GM12878 (cell line): Measurements from ENCODE around the gene BEST2. TPM values are rescaled to one million over a fixed set of nuclear protein-coding genes. Genes with fewer than 3 reads are reported as not detected.

ENCODE experiments used
- ATAC-seq: fragments of 200-7000 bp; cut with Tn5 transposase; 3 replicates; pipeline ENCODE4 v1.9.1; 2020; ENCODE audit warnings: mild to moderate bottlenecking, moderate library complexity
- BruUV-seq: library from RNA; stranded (reverse); fragments of 400-500 nt; replicated peaks from 2 replicates; lab custom pipeline; 2021; lab: Mats Ljungman, UMichigan
- CTCF ChIA-PET: fragments of 300-600 bp; sonication (Branson Sonifier 250); formaldehyde crosslinking; extraction: SDS; loops from one replicate; lab custom pipeline; 2021; ENCODE audit warnings: inconsistent platforms; lab: Yijun Ruan, JAX
- POLR2A ChIA-PET: fragments of 350-600 bp; formaldehyde crosslinking; extraction: SDS; loops from one replicate; lab custom pipeline; 2021; ENCODE audit warnings: inconsistent platforms; lab: Charles Lee
- RAD21 ChIA-PET: fragments of 300-600 bp; sonication (Branson Sonifier 250); formaldehyde crosslinking; loops from one replicate; lab custom pipeline; 2023; ENCODE audit warnings: antibody characterized with exemption; ENCODE audit not compliant: unreplicated experiment; lab: Charles Lee
- SMC1A ChIA-PET: fragments of 300-600 bp; sonication (Branson Sonifier 250); formaldehyde crosslinking; loops from one replicate; lab custom pipeline; 2023; ENCODE audit not compliant: unreplicated experiment, uncharacterized antibody; lab: Charles Lee
- DNase-seq: peaks from one replicate; pipeline ENCODE4 v3.0.0-alpha.2; 2011; ENCODE audit warnings: low read depth, low spot score
- FAIRE-seq: peaks from 3 replicates; lab custom pipeline; 2011; peaks lifted over from hg19 to GRCh38; lab: Jason Lieb, UNC
- H2AFZ ChIP-seq: 2 replicates; pipeline ENCODE4 v1.6.0; 2011; ENCODE audit warnings: low read depth, low read length, control low read depth; ENCODE audit not compliant: control insufficient read depth
- H3K27ac ChIP-seq: 2 replicates; pipeline ENCODE4 v1.5.1; 2011; ENCODE audit warnings: control low read depth; ENCODE audit not compliant: control insufficient read depth, insufficient read depth
- H3K27me3 ChIP-seq, 2 experiments: replicated peaks in 1 of 2; 2 replicates each; pipeline versions ENCODE4 v1.6.0 to v1.6.1; 2011; ENCODE audit warnings: low read length in 1 of 2; ENCODE audit not compliant: control insufficient read depth in 2 of 2, insufficient read depth in 2 of 2
- H3K36me3 ChIP-seq, 2 experiments: 2 replicates each; pipeline ENCODE4 v1.5.1; 2011; ENCODE audit warnings: low read length in 1 of 2; ENCODE audit not compliant: control insufficient read depth in 2 of 2, insufficient read depth in 2 of 2
- H3K4me1 ChIP-seq: 2 replicates; pipeline ENCODE4 v1.6.1; 2011; ENCODE audit warnings: mild to moderate bottlenecking, low read length, moderate library complexity, mixed read lengths; ENCODE audit not compliant: control insufficient read depth, insufficient read depth
- H3K4me2 ChIP-seq: 2 replicates; pipeline ENCODE4 v1.6.0; 2011; ENCODE audit warnings: control low read depth; ENCODE audit not compliant: control insufficient read depth, insufficient read depth
- H3K4me3 ChIP-seq: fragments of 200-600 bp; sonication (generic); 2 replicates; pipeline ENCODE4 v1.5.1; 2016
- H3K79me2 ChIP-seq: 2 replicates; pipeline ENCODE4 v1.6.0; 2011; ENCODE audit warnings: low read length; ENCODE audit not compliant: control insufficient read depth, insufficient read depth
- H3K9ac ChIP-seq: 2 replicates; pipeline ENCODE4 v1.8.0; 2011; ENCODE audit warnings: low read length, control low read depth, mixed read lengths; ENCODE audit not compliant: control insufficient read depth, insufficient read depth
- H3K9me3 ChIP-seq: replicated peaks from 3 replicates; pipeline ENCODE4 v1.5.1; 2011; ENCODE audit warnings: mild to moderate bottlenecking, low read length; ENCODE audit not compliant: control insufficient read depth, insufficient read depth
- H4K20me1 ChIP-seq: 2 replicates; pipeline ENCODE4 v1.6.0; 2011; ENCODE audit not compliant: control insufficient read depth, insufficient read depth
- ASH2L ChIP-seq: fragments of 300-600, 200-600 bp; sonication (generic); IDR thresholded peaks from 2 replicates; pipeline ENCODE4 v1.6.1; 2017; ENCODE audit warnings: low read depth, mild to moderate bottlenecking, borderline replicate concordance
- IKZF1 ChIP-seq: fragments of 450-650 bp; conservative IDR thresholded peaks from 2 replicates; pipeline ENCODE4 v1.6.1; 2017; ENCODE audit warnings: antibody characterized with exemption, mild to moderate bottlenecking
- PML ChIP-seq: IDR thresholded peaks from 2 replicates; pipeline ENCODE4 v1.6.1; 2012; ENCODE audit warnings: low read length, inconsistent platforms
- ZNF207 ChIP-seq: fragments of 450-650 bp; IDR thresholded peaks from 2 replicates; pipeline ENCODE4 v1.6.1; 2014; ENCODE audit warnings: antibody characterized with exemption, mild to moderate bottlenecking, borderline replicate concordance
- ZNF274 ChIP-seq: IDR thresholded peaks from one replicate; pipeline ENCODE4 v1.8.0; 2011; ENCODE audit not compliant: insufficient read length, insufficient read depth
- WGBS: methylation state at CpG from one replicate; pipeline ENCODE4 v1.1.6; 2016; ENCODE audit warnings: low lambda C conversion rate; ENCODE audit not compliant: insufficient replicate concordance, insufficient coverage; ENCODE audit errors: missing lambda C conversion rate; 5-methylcytosine and 5-hydroxymethylcytosine counted together
- in situ Hi-C: fragments of 300-500 bp; cut with MboI; formaldehyde crosslinking; loops from 9 replicates; pipeline ENCODE4 v1.14.3; 2018; ENCODE audit warnings: mixed read lengths
- intact Hi-C: fragments of 100-400 bp; cut with micrococcal nuclease; formaldehyde crosslinking; loops from one replicate; pipeline ENCODE4 v1.14.2; 2022; ENCODE audit not compliant: unreplicated experiment
- polyA plus RNA-seq, 11 experiments: library from polyadenylated mRNA; depleted of rRNA in 4 of 11; unstranded in 6 of 11; stranded (reverse) in 5 of 11; fragments of >200 nt; fragmentation: Nextera tagmentation in 4 of 11; fragmentation: Illumina TruSeq in 1 of 11; extraction: Ambion mirVana in 4 of 11; extraction: Trizol in 1 of 11; gene quantifications; 1 replicate in 1 of 11; 2 replicates in 10 of 11; pipeline versions ENCODE4 v1.2.1 to v1.2.3, GENCODE V29; 2011 to 2016; ENCODE audit warnings: inconsistent platforms in 2 of 11, missing spikeins in 2 of 11, low read depth in 1 of 11
- total RNA-seq, 4 experiments: library from RNA; depleted of rRNA in 3 of 4; stranded (reverse); fragments of >200 nt in 3 of 4; fragmentation: Illumina TruSeq in 1 of 4; extraction: Trizol in 1 of 4; gene quantifications; 2 replicates each; pipeline versions ENCODE4 v1.2.1 to v1.2.3, GENCODE V29; 2013 to 2021
- TF ChIP-seq, protein P1 (sequence below): fragments of 450-650 bp; conservative IDR thresholded peaks from 2 replicates; pipeline ENCODE4 v1.6.1; 2017; ENCODE audit warnings: mild to moderate bottlenecking, moderate library complexity
- TF ChIP-seq, protein P2 (sequence below): IDR thresholded peaks from 2 replicates; pipeline ENCODE4 v1.6.1; 2011; ENCODE audit warnings: mild to moderate bottlenecking, low read depth, low read length, moderate library complexity; ENCODE audit not compliant: insufficient replicate concordance
- TF ChIP-seq, protein P3 (sequence below): fragments of 450-650 bp; IDR thresholded peaks from 2 replicates; pipeline ENCODE4 v1.6.1; 2016; ENCODE audit warnings: mild to moderate bottlenecking

BEST2 gene
- total and polyA plus RNA-seq, 10 of the 15 experiments (the other 5 are each of a cell fraction or from before 2014, with no cell fraction given) = not detected

DNA sequence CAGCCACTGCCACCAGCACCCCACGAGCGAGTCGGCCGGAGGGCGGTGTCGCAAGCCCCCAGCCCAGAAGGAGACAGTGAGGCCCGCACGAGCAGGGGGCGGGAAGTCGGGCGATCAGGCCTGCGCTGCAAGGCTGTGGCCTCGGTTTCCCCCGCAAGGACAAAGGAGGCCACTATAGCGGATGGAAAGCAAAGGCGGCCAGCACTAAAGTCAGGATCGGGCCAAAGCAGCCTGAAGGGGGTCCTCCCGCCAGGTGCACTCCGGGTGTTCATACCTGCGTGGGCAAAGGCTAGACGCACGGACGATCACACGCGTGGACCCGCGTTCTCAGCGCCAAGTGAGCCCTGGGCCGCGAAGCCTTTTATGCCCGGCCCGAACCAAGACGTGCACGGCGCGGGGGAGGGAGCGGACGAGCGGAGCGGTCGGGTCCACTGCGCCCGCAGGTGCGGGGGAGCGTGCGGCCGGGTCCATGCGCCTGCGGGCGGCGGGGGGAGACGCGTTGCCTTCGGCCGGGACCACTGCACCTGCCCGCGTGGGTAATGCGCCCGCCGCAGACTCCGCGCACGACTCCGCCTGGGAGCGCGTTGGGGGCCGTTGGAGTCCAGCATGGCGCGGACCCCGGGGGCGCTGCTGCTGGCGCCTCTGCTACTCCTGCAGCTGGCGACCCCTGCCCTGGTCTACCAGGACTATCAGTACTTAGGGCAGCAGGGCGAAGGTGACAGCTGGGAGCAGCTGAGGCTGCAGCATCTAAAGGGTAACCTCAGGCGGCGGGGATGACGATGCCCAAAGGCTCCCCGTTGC, 50.1 kb downstream of the BEST2 start, which contains the start of the genes PRDX2 and THSD8 (continued):
- TF ChIP-seq, protein P1, sequence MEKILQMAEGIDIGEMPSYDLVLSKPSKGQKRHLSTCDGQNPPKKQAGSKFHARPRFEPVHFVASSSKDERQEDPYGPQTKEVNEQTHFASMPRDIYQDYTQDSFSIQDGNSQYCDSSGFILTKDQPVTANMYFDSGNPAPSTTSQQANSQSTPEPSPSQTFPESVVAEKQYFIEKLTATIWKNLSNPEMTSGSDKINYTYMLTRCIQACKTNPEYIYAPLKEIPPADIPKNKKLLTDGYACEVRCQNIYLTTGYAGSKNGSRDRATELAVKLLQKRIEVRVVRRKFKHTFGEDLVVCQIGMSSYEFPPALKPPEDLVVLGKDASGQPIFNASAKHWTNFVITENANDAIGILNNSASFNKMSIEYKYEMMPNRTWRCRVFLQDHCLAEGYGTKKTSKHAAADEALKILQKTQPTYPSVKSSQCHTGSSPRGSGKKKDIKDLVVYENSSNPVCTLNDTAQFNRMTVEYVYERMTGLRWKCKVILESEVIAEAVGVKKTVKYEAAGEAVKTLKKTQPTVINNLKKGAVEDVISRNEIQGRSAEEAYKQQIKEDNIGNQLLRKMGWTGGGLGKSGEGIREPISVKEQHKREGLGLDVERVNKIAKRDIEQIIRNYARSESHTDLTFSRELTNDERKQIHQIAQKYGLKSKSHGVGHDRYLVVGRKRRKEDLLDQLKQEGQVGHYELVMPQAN = no peak; the same call in 1 of the 2 replicates
- no peak for TF ChIP-seq ZNF274
- TF ChIP-seq, protein P2, sequence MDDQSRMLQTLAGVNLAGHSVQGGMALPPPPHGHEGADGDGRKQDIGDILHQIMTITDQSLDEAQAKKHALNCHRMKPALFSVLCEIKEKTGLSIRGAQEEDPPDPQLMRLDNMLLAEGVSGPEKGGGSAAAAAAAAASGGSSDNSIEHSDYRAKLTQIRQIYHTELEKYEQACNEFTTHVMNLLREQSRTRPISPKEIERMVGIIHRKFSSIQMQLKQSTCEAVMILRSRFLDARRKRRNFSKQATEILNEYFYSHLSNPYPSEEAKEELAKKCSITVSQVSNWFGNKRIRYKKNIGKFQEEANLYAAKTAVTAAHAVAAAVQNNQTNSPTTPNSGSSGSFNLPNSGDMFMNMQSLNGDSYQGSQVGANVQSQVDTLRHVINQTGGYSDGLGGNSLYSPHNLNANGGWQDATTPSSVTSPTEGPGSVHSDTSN = no peak
- TF ChIP-seq ZNF207 = peak; percentile 89

DNA sequence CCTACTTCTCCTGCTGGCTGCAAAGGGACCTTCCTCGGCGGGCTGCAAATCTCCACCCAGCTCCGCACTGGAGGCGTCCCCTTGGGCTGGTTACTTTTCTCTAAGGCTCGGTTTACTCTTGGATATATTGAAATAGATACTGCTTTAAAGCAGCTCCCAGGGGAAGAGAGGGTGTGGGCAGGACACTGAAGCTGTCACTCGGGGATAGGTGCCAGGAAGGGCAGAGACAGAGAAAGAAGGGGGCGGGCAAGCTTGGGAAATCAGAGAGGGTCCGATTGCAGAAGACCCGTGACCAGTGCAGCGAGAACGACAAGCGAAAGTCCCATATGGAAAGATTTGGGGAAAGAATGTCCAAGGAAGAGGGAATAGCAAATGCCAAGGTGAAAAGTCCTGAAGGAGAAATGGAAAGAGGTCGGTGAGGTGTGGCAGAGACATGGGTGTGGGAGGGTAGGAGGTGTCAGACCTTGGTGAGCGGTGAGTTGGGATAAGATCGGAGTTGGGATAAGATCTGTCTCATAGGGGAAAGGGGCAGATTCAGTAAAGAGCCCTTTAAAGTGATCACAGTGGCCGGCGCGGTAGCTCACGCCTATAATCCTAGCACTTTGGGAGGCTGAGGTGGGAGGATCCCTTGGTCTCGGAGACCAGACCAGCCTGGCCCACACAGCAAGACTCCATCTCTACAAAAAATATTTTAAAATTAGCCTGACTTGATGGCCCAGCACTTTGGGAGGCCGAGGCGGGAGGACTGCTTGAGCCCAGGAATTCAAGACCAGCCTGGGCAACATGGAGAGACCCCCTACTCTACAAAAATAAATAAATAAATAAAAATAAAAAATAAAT, 50.9 kb downstream of the BEST2 start:
- WGBS = 41% methylated on average over 22 of the region's 22 CpGs
- Histone ChIP-seq H3K4me2 (peak overlapping the region; percentile 98), H3K9ac (peak overlapping the region; percentile 79), H3K9me3 (no peaks in the 10 kb centered on the region), H3K4me3 (peak overlapping the region; percentile 95), H2AFZ (peak overlapping the region; percentile 88), H3K36me3 (peaks cover 0 to 1% of the 10 kb centered on the region in 2 experiments; a peak in 2 of 4 replicates), H3K4me1 (peaks cover 19% of the 10 kb centered on the region), H3K27me3 (no peaks in the 10 kb centered on the region), H4K20me1 (no peaks in the 10 kb centered on the region), H3K27ac (no peak overlapping the region), H3K79me2 (peaks cover 20% of the 10 kb centered on the region)
- ChIA-PET CTCF (interaction anchor here (0.7 to 12.9 kb wide), 8 partner anchors 10 to 163 kb away, joined by 3 to 426 read pairs (median 3); no protein-coding TSS in a partner anchor), POLR2A (interaction anchor here (0.7 to 2.1 kb wide), 4 partner anchors 9 to 79 kb away, joined by 3 to 8 read pairs (median 4); partner anchors contain the start of gene JUNB), RAD21 (no interaction called here), SMC1A (interaction anchor here (0.8 to 1.8 kb wide), 4 partner anchors 38 to 46 kb away, joined by 3 to 4 read pairs (median 4); no protein-coding TSS in a partner anchor)
- no TSS peak for BruUV-seq
- no peak for ATAC-seq
- TF ChIP-seq PML (no peak), IKZF1 (no peak), ZNF207 (no peak), ASH2L (no peak), ZNF274 (no peak)
- TF ChIP-seq, protein P3, sequence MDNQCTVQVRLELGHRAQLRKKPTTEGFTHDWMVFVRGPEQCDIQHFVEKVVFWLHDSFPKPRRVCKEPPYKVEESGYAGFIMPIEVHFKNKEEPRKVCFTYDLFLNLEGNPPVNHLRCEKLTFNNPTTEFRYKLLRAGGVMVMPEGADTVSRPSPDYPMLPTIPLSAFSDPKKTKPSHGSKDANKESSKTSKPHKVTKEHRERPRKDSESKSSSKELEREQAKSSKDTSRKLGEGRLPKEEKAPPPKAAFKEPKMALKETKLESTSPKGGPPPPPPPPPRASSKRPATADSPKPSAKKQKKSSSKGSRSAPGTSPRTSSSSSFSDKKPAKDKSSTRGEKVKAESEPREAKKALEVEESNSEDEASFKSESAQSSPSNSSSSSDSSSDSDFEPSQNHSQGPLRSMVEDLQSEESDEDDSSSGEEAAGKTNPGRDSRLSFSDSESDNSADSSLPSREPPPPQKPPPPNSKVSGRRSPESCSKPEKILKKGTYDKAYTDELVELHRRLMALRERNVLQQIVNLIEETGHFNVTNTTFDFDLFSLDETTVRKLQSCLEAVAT = peak; percentile 55
- in situ Hi-C loops (no loop called here), intact Hi-C loops (no loop called here)
- DNase-seq = no peak
- no peak for FAIRE-seq
